Measurements from ENCODE around the gene SMIM22. TPM values are rescaled to one million over a fixed set of nuclear protein-coding genes. Genes with fewer than 3 reads are reported as not detected.

The SMIM22 gene
- total and polyA plus RNA-seq, 4 donors: 0.49 to 1.2 (median 0.72) TPM; not detected in 1

DNA sequence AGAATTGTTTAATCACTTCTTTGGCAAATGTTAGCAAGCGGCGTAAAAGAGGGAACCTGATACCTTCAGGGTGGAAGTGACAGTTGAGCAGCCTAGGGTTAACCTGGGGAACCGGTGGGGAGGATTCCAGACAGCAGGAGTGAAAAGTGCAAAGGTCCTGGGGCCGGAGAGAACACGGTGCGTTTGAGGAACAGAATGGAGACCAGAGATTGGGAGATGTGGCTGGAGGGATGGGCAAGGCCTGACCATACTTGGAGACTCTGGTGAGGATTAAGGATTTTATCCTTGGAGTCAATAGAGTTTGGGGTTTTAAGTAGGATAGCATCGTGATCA is 25.9 kb upstream of the SMIM22 start:
- no peaks in the 10 kb centered on the region for H3K27me3 ChIP-seq (ENCODE audit: control insufficient read depth in 4 of 4, insufficient read depth in 4 of 4, low read length in 3 of 4)
- no peak for DNase-seq (ENCODE audit: low spot score)
- H3K36me3 ChIP-seq (ENCODE audit: control insufficient read depth in 4 of 4, insufficient read depth in 3 of 4, low read depth in 1 of 4, low read length in 3 of 4): peaks cover 0 to 3% (median 0%) of the 10 kb centered on the region in 4 donors
- no peak for TF ChIP-seq RXRA (IDR thresholded peaks at IDR 0.05)
- TF ChIP-seq HNF4A (conservative IDR thresholded peaks at IDR 0.05): peak in 1 of 2 donors; percentile 6
- WGBS: 43% methylated on average over 7 of the region's 7 CpGs
- no peak overlapping the region for H3K9ac ChIP-seq (ENCODE audit: low read depth in 1 of 2, low read length in 2 of 2)
- peaks cover 3 to 30% (median 28%) of the 10 kb centered on the region in 4 donors for H3K4me1 ChIP-seq (ENCODE audit: control insufficient read depth in 4 of 4, insufficient read depth in 4 of 4, low read length in 3 of 4)
- peak overlapping the region; percentile 2 to 88 (median 61) for H3K4me3 ChIP-seq (ENCODE audit: low read depth in 1 of 3, low read length in 3 of 3)
- no peak overlapping the region for H3K27ac ChIP-seq (ENCODE audit: low read depth in 1 of 2, low read length in 2 of 2)
- H3K9me3 ChIP-seq (ENCODE audit: control insufficient read depth in 4 of 4, low read length in 3 of 4): no peaks in the 10 kb centered on the region

GRCh38 chr16:4771646-4772045 is 23.5 kb upstream of the SMIM22 start:
- Histone ChIP-seq H3K9me3 (ENCODE audit: control insufficient read depth in 4 of 4, low read length in 3 of 4) (no peaks in the 10 kb centered on the region), H3K27ac (ENCODE audit: low read depth in 1 of 2, low read length in 2 of 2) (no peak overlapping the region), H3K9ac (ENCODE audit: low read depth in 1 of 2, low read length in 2 of 2) (no peak overlapping the region), H3K36me3 (ENCODE audit: control insufficient read depth in 4 of 4, insufficient read depth in 3 of 4, low read depth in 1 of 4, low read length in 3 of 4) (no peaks in the 10 kb centered on the region), H3K4me3 (ENCODE audit: low read depth in 1 of 3, low read length in 3 of 3) (no peak overlapping the region), H3K27me3 (ENCODE audit: control insufficient read depth in 4 of 4, insufficient read depth in 4 of 4, low read length in 3 of 4) (no peaks in the 10 kb centered on the region), H3K4me1 (ENCODE audit: control insufficient read depth in 4 of 4, insufficient read depth in 4 of 4, low read length in 3 of 4) (peaks cover 3 to 16% (median 14%) of the 10 kb centered on the region in 4 donors)
- TF ChIP-seq YY1 (IDR thresholded peaks at IDR 0.05) (no peak), FOXA2 (IDR thresholded peaks at IDR 0.05) (no peak)
- WGBS: 77% methylated on average over 3 of the region's 3 CpGs
- no peak for DNase-seq (ENCODE audit: low spot score)

DNA sequence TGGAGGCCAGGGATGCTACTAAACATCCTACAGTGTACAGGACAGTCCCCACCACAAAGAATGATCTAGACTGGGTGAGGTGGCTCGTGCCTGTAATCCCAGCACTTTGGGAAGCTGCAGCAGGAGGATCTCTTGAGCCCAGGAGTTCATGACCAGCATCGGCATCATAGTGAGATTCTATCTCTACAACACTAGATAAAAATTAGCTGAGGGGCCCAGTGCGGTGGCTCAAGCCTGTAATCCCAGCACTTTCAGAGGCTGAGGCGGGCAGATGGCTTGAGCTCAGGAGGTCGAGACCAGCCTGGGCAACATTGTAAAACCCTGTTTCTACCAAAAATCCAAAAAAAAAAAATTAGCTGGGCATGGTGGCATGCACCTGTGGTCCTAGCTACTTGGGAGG is 22.8 kb upstream of the SMIM22 start:
- H3K9me3 ChIP-seq (ENCODE audit: control insufficient read depth in 4 of 4, low read length in 3 of 4): no peaks in the 10 kb centered on the region
- H3K27me3 ChIP-seq (ENCODE audit: control insufficient read depth in 4 of 4, insufficient read depth in 4 of 4, low read length in 3 of 4): no peaks in the 10 kb centered on the region
- peaks cover 3 to 16% (median 14%) of the 10 kb centered on the region in 4 donors for H3K4me1 ChIP-seq (ENCODE audit: control insufficient read depth in 4 of 4, insufficient read depth in 4 of 4, low read length in 3 of 4)
- no peaks in the 10 kb centered on the region for H3K36me3 ChIP-seq (ENCODE audit: control insufficient read depth in 4 of 4, insufficient read depth in 3 of 4, low read depth in 1 of 4, low read length in 3 of 4)
- TF ChIP-seq ZBTB33 (IDR thresholded peaks at IDR 0.05): no peak
- TF ChIP-seq HNF4G (IDR thresholded peaks at IDR 0.05): no peak
- no peak for TF ChIP-seq MAX (IDR thresholded peaks at IDR 0.05)
- no peak for TF ChIP-seq RAD21 (IDR thresholded peaks at IDR 0.05)
- TF ChIP-seq RXRA (IDR thresholded peaks at IDR 0.05): no peak
- TF ChIP-seq, protein P1, sequence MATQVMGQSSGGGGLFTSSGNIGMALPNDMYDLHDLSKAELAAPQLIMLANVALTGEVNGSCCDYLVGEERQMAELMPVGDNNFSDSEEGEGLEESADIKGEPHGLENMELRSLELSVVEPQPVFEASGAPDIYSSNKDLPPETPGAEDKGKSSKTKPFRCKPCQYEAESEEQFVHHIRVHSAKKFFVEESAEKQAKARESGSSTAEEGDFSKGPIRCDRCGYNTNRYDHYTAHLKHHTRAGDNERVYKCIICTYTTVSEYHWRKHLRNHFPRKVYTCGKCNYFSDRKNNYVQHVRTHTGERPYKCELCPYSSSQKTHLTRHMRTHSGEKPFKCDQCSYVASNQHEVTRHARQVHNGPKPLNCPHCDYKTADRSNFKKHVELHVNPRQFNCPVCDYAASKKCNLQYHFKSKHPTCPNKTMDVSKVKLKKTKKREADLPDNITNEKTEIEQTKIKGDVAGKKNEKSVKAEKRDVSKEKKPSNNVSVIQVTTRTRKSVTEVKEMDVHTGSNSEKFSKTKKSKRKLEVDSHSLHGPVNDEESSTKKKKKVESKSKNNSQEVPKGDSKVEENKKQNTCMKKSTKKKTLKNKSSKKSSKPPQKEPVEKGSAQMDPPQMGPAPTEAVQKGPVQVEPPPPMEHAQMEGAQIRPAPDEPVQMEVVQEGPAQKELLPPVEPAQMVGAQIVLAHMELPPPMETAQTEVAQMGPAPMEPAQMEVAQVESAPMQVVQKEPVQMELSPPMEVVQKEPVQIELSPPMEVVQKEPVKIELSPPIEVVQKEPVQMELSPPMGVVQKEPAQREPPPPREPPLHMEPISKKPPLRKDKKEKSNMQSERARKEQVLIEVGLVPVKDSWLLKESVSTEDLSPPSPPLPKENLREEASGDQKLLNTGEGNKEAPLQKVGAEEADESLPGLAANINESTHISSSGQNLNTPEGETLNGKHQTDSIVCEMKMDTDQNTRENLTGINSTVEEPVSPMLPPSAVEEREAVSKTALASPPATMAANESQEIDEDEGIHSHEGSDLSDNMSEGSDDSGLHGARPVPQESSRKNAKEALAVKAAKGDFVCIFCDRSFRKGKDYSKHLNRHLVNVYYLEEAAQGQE (IDR thresholded peaks at IDR 0.05): no peak
- TF ChIP-seq SP1 (IDR thresholded peaks at IDR 0.05): no peak
- TF ChIP-seq, protein P2, sequence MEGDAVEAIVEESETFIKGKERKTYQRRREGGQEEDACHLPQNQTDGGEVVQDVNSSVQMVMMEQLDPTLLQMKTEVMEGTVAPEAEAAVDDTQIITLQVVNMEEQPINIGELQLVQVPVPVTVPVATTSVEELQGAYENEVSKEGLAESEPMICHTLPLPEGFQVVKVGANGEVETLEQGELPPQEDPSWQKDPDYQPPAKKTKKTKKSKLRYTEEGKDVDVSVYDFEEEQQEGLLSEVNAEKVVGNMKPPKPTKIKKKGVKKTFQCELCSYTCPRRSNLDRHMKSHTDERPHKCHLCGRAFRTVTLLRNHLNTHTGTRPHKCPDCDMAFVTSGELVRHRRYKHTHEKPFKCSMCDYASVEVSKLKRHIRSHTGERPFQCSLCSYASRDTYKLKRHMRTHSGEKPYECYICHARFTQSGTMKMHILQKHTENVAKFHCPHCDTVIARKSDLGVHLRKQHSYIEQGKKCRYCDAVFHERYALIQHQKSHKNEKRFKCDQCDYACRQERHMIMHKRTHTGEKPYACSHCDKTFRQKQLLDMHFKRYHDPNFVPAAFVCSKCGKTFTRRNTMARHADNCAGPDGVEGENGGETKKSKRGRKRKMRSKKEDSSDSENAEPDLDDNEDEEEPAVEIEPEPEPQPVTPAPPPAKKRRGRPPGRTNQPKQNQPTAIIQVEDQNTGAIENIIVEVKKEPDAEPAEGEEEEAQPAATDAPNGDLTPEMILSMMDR (IDR thresholded peaks at IDR 0.05; ENCODE audit: low read depth, low read length, missing input control): no peak
- no peak for TF ChIP-seq FOXA1 (IDR thresholded peaks at IDR 0.05)
- no peak for TF ChIP-seq HNF4A (conservative IDR thresholded peaks at IDR 0.05)
- TF ChIP-seq JUND (IDR thresholded peaks at IDR 0.05): no peak
- no peak for TF ChIP-seq TAF1 (conservative IDR thresholded peaks at IDR 0.05)
- TF ChIP-seq FOXA2 (IDR thresholded peaks at IDR 0.05): no peak
- TF ChIP-seq NR2F2 (IDR thresholded peaks at IDR 0.05): no peak
- TF ChIP-seq ATF3 (IDR thresholded peaks at IDR 0.05): no peak
- TF ChIP-seq YY1 (IDR thresholded peaks at IDR 0.05): no peak
- no peak for TF ChIP-seq EGR1 (IDR thresholded peaks at IDR 0.05; ENCODE audit: low read depth in 2 of 2)
- no peak for TF ChIP-seq GABPA (IDR thresholded peaks at IDR 0.05 in 1 of 2, conservative IDR thresholded peaks at IDR 0.05 in 1 of 2)
- 92% methylated on average over 5 of the region's 5 CpGs for WGBS
- no peak for DNase-seq (ENCODE audit: low spot score)
- no peak overlapping the region for H3K9ac ChIP-seq (ENCODE audit: low read depth in 1 of 2, low read length in 2 of 2)
- no peak overlapping the region for H3K27ac ChIP-seq (ENCODE audit: low read depth in 1 of 2, low read length in 2 of 2)
- no peak overlapping the region for H3K4me3 ChIP-seq (ENCODE audit: low read depth in 1 of 3, low read length in 3 of 3)

Data from liver (tissue), 9 donors.